SK-N-MC (cell line): ENCODE results near the gene SGPP1.
"Not testable (repeated sequence)": the region's sequence is repeated elsewhere in the genome, so short reads cannot be mapped to it uniquely, and the experiment has no call there.

Experiments
- DNase-seq: peaks from one replicate; pipeline ENCODE4 v3.0.0-alpha.2; 2011; ENCODE audit warnings: low read depth, low spot score
- H3K27ac ChIP-seq: fragments of 200-600 bp; sonication (generic); 2 replicates; pipeline ENCODE4 v1.5.1; 2016; ENCODE audit warnings: mixed run types
- H3K36me3 ChIP-seq: fragments of 200-600 bp; sonication (generic); 2 replicates; pipeline ENCODE4 v1.6.1; 2017; ENCODE audit warnings: antibody characterized with exemption, low read length, mixed read lengths; ENCODE audit not compliant: insufficient read depth
- H3K4me3 ChIP-seq: fragments of 200-600 bp; sonication (generic); 2 replicates; pipeline ENCODE4 v1.5.1; 2016
- H3K9ac ChIP-seq: fragments of 200-600 bp; sonication (generic); 2 replicates; pipeline ENCODE4 v1.8.0; 2017; ENCODE audit warnings: mixed run types, mixed read lengths; ENCODE audit not compliant: insufficient read length
- H3K9me3 ChIP-seq: fragments of 200-600 bp; sonication (generic); 2 replicates; pipeline ENCODE4 v1.6.1; 2017; ENCODE audit warnings: low read depth, mild to moderate bottlenecking, antibody characterized with exemption, low read length, moderate library complexity, mixed read lengths
- EZH2 ChIP-seq: fragments of 200-600 bp; sonication (generic); IDR thresholded peaks from one replicate; pipeline ENCODE4 v1.6.1; 2017; ENCODE audit warnings: antibody characterized with exemption
- FOXP2 ChIP-seq: optimal IDR thresholded peaks from 2 replicates; pipeline ENCODE3; 2011; ENCODE audit warnings: mild to moderate bottlenecking, moderate library complexity; ENCODE audit not compliant: insufficient read depth; ENCODE audit errors: extremely low read length, control extremely low read depth
- POLR2AphosphoS5 ChIP-seq: IDR thresholded peaks from 2 replicates; pipeline ENCODE4 v1.6.1; 2012; ENCODE audit warnings: mild to moderate bottlenecking, low read depth, low read length, borderline replicate concordance

SGPP1 gene

GRCh38 chr14:63672417-63673180 is 55.3 kb downstream of the SGPP1 start:
- no peak overlapping the region for H3K4me3 ChIP-seq
- H3K36me3 ChIP-seq = no peaks in the 10 kb centered on the region
- no peak overlapping the region for H3K9ac ChIP-seq
- TF ChIP-seq FOXP2 (no peak), EZH2 (no peak), POLR2AphosphoS5 (no peak)
- no peaks in the 10 kb centered on the region for H3K9me3 ChIP-seq
- no peak overlapping the region for H3K27ac ChIP-seq
- no peak for DNase-seq

DNA sequence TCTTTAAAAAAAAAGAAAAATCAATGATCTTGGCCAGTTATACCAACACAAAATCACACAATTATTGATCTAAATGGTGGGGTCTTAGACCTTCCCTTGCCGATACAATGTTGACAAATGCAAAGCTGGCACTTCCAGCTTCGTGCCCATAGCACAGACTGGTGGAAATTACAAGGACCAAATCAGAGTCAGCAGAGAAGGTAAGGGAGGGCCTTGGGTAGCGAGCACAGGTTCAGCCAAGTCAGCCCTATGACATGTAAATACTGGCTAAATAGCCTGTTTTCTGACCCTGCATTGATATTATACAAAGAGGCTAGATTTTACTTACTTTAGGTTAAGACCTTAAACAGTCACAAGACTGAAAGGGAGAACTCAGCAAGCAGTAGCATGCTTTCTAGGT is 55.9 kb downstream of the SGPP1 start:
- DNase-seq = no peak
- no peak for TF ChIP-seq POLR2AphosphoS5
- no peak for TF ChIP-seq EZH2
- TF ChIP-seq FOXP2 = no peak
- H3K27ac ChIP-seq = no peak overlapping the region

DNA sequence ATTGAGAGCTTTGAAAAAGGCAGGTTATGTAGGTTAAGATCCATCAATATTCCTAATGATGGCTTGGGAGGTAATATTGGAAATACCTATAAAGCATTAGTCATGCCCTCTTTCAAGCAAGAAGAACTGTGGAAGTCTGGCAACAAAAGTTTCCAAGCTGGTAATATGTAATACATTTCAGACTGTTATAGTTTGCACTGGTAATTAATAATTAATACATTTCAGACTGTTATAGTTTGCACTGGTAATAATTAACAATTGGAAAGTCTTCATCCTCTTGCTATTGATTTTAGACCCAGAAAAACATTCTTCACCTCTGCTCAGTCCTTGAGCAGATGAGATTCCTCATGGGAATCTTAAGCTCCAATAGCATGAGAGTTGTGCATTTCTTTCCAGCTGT is 57.2 kb downstream of the SGPP1 start:
- TF ChIP-seq EZH2 (no peak), FOXP2 (no peak), POLR2AphosphoS5 (no peak)
- Histone ChIP-seq H3K27ac (no peak overlapping the region), H3K36me3 (no peaks in the 10 kb centered on the region), H3K9ac (no peak overlapping the region), H3K9me3 (no peaks in the 10 kb centered on the region), H3K4me3 (no peak overlapping the region)
- DNase-seq = no peak

More for the DNA sequence above, 55.9 kb downstream of the SGPP1 start:
- Histone ChIP-seq H3K4me3 (no peak overlapping the region), H3K36me3 (no peaks in the 10 kb centered on the region), H3K9ac (no peak overlapping the region), H3K9me3 (no peaks in the 10 kb centered on the region)

- TF ChIP-seq FOXP2 = no peak
- TF ChIP-seq EZH2 = no peak
- no peak for TF ChIP-seq POLR2AphosphoS5
These were observed 61.5 kb downstream of the SGPP1 start for GRCh38 chr14:63666335-63666734.

GRCh38 chr14:63663428-63664341 is 64.2 kb downstream of the SGPP1 start:
- no peak overlapping the region for H3K9ac ChIP-seq
- H3K4me3 ChIP-seq = no peak overlapping the region
- DNase-seq = no peak
- TF ChIP-seq POLR2AphosphoS5 (no peak), FOXP2 (no peak), EZH2 (no peak)
- no peaks in the 10 kb centered on the region for H3K36me3 ChIP-seq
- H3K27ac ChIP-seq = no peak overlapping the region
- H3K9me3 ChIP-seq = no peaks in the 10 kb centered on the region

More at GRCh38 chr14:63666335-63666734, 61.5 kb downstream of the SGPP1 start:
- no peaks in the 10 kb centered on the region for H3K36me3 ChIP-seq
- H3K27ac ChIP-seq = no peak overlapping the region
- no peak overlapping the region for H3K9ac ChIP-seq
- no peak for DNase-seq
- no peaks in the 10 kb centered on the region for H3K9me3 ChIP-seq
- no peak overlapping the region for H3K4me3 ChIP-seq

DNA sequence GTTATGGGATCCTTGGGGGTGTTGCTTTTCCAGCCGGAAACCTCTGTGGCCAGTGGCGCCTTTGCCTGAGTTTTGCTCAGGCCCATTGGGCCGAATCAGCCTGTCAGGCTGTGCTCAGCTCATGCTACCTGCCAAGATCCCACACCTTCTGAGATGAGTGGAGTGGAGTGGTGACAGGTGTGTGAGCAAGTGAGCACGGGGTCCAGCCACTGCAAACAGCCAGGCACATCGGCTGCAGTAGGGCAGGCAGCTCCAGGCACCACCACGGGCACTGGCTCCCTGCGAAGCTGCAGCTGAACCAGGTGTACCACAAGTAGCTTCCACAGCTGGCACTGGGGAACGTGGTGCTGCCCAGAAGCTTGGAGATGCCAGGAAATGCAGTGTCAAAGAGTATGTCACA is 65.1 kb downstream of the SGPP1 start:
- Histone ChIP-seq H3K36me3 (no peaks in the 10 kb centered on the region), H3K9me3 (no peaks in the 10 kb centered on the region)
- TF ChIP-seq POLR2AphosphoS5 (no peak), FOXP2 (no peak), EZH2 (no peak)

GRCh38 chr14:63661881-63662280 is 66.0 kb downstream of the SGPP1 start:
- H3K27ac ChIP-seq, H3K9ac ChIP-seq, H3K4me3 ChIP-seq, H3K36me3 ChIP-seq, DNase-seq, H3K9me3 ChIP-seq: not testable (repeated sequence)

More for the DNA sequence above, 65.1 kb downstream of the SGPP1 start:
- Histone ChIP-seq H3K4me3 (no peak overlapping the region), H3K9ac (no peak overlapping the region), H3K27ac (no peak overlapping the region)
- no peak for DNase-seq

DNA sequence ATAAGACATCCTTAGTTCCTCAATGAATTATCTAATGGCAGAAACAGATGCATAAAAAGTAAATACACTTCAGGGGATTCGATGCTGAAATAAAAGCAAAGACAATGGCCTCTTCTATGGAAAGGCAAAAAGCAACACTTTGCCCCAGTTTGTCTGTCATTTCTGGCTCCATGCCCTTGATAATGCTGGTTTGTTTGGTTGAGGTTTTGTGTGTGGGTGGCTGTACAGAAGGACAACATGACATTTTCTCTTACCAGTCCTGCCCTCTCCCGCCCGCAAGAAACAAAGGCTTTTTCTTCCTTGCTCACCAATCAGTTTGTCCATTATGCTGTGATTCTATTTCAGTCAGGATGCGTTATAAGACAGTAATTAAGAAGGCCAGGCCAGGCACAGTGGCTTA is 68.1 kb downstream of the SGPP1 start:
- DNase-seq = no peak
- no peak for TF ChIP-seq POLR2AphosphoS5
- no peak for TF ChIP-seq EZH2
- no peak for TF ChIP-seq FOXP2
- Histone ChIP-seq H3K9me3 (no peaks in the 10 kb centered on the region), H3K36me3 (no peaks in the 10 kb centered on the region), H3K9ac (no peak overlapping the region), H3K27ac (no peak overlapping the region), H3K4me3 (no peak overlapping the region)

GRCh38 chr14:63656194-63656593 is 71.7 kb downstream of the SGPP1 start:
- no peak for DNase-seq
- TF ChIP-seq FOXP2 (no peak), EZH2 (no peak), POLR2AphosphoS5 (no peak)
- H3K9ac ChIP-seq = no peak overlapping the region

More at GRCh38 chr14:63656194-63656593, 71.7 kb downstream of the SGPP1 start:
- Histone ChIP-seq H3K36me3 (no peaks in the 10 kb centered on the region), H3K27ac (no peak overlapping the region), H3K9me3 (no peaks in the 10 kb centered on the region), H3K4me3 (no peak overlapping the region)
